ENCODE results near the gene HBG1.
"Not testable (repeated sequence)": the region's sequence is repeated elsewhere in the genome, so short reads cannot be mapped to it uniquely, and the experiment has no call there.

HBG1 gene

DNA sequence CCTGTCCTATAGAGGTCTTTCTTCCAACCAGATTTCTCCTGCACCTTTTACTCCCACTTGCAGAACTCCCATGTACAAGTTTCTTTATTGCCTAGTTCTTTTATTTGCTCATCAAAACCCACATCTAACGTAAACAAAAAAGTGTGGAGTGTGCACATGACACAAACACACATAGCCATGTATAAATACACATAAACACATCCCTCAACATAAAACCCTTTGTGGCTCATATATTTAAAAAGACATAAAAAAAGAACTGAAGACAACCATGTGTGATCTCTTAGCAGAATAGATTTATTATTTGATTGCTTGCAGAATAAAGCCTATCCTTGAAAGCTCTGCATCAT lies 3.2 kb upstream of the HBG1 start:
- DNase-seq (ENCODE audit: low read depth) = no peak
- TF ChIP-seq, protein P1, sequence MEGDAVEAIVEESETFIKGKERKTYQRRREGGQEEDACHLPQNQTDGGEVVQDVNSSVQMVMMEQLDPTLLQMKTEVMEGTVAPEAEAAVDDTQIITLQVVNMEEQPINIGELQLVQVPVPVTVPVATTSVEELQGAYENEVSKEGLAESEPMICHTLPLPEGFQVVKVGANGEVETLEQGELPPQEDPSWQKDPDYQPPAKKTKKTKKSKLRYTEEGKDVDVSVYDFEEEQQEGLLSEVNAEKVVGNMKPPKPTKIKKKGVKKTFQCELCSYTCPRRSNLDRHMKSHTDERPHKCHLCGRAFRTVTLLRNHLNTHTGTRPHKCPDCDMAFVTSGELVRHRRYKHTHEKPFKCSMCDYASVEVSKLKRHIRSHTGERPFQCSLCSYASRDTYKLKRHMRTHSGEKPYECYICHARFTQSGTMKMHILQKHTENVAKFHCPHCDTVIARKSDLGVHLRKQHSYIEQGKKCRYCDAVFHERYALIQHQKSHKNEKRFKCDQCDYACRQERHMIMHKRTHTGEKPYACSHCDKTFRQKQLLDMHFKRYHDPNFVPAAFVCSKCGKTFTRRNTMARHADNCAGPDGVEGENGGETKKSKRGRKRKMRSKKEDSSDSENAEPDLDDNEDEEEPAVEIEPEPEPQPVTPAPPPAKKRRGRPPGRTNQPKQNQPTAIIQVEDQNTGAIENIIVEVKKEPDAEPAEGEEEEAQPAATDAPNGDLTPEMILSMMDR (conservative IDR thresholded peaks at IDR 0.05; ENCODE audit: control insufficient read depth, insufficient read depth, low read depth, low read length) = no peak
- no peak overlapping the region for H3K4me3 ChIP-seq (ENCODE audit: control insufficient read depth, low read depth, low read length)

DNA sequence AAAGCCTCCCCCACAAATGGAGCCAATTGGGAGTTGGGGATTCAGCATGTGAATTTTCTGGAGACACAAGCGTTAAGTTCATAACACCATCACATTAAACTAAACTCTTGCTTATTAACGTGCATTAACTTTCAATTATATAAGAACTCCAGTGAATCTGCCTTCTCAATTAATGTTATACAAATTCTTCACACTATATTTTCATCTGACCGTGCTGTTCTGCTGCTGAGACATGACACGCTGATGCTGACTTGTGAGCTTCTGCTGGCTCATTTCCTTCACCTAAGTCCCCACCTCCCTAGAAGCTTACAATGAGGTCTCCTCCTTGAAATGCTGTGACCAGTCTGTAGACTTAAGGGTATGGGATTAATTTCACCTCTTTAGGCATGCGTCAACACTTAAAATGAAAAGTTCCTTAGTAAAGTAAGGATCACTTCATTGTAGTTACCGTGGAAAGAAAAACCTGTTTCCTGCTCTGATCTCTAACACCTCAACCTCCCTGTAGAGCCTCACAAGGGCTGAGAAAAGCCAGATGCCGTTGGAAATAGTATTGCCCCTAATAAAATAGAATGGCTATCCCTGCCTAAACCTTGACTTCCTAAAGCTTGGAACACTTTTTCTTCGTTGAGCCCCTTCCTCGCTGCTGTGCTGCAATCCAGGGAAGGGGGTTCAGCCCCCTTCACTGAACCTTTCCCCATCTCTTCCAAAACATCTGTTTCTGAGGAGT lies 2.7 kb upstream of the HBG1 start:
- TF ChIP-seq, protein P1 (conservative IDR thresholded peaks at IDR 0.05; ENCODE audit: control insufficient read depth, insufficient read depth, low read depth, low read length) = no peak
- H3K4me3 ChIP-seq (ENCODE audit: control insufficient read depth, low read depth, low read length) = no peak overlapping the region
- DNase-seq (ENCODE audit: low read depth) = no peak

DNA sequence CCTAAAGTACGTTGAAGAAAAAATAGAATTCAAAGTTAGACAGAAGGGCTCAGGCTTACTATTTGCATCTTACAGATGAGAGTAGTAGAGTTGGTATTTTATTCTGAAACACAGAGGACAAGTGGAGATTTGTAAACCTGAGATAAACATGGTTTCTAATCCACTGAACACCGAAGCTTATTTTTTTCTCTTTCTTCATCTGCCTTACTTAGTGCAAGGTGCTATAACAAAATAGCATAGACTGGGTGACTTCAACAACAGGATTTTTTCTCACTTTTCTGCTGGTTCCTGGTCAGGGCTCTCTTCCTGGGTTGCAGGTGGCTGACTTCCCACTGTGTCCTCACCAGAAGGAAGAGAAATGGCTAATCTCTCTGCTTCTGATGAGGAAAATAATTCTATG lies 2.1 kb upstream of the HBG1 start:
- DNase-seq (ENCODE audit: low read depth) = no peak
- H3K4me3 ChIP-seq (ENCODE audit: control insufficient read depth, low read depth, low read length) = no peak overlapping the region

DNA sequence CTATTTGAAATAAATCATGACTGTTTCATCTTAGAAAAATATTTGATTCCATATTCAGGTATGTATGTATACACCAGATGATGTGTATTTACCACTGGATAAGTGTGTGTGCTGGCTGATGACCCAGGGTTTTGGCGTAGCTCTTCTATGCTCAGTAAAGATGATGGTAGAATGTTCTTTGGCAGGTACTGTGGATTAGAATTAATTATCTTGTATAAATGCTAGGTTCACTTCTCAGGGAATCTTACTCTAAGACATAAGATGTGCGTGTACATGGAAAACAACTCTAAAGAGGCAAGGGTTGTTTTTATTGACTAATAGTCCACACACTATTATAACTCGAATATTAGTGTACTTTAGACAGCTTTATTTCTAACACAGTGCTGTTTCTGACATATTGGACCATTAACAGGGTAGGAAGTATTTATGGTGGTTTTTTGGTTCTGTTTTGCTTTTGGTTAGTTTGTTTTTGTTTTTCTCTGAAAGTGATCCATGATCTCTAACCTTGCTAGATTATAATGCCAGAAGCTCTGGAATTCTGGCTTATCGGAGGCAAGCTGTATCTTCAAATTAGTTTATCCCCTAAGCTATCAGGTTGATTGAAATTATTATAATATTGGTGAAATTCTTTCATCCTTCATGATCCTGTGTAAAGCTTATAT lies 1.0 kb upstream of the HBG1 start:
- DNase-seq (ENCODE audit: low read depth) = no peak
- no peak overlapping the region for H3K4me3 ChIP-seq (ENCODE audit: control insufficient read depth, low read depth, low read length)
- TF ChIP-seq, protein P1 (conservative IDR thresholded peaks at IDR 0.05; ENCODE audit: control insufficient read depth, insufficient read depth, low read depth, low read length) = no peak

More for the DNA sequence above, 2.1 kb upstream of the HBG1 start:
- TF ChIP-seq, protein P1 (conservative IDR thresholded peaks at IDR 0.05; ENCODE audit: control insufficient read depth, insufficient read depth, low read depth, low read length) = no peak

DNA sequence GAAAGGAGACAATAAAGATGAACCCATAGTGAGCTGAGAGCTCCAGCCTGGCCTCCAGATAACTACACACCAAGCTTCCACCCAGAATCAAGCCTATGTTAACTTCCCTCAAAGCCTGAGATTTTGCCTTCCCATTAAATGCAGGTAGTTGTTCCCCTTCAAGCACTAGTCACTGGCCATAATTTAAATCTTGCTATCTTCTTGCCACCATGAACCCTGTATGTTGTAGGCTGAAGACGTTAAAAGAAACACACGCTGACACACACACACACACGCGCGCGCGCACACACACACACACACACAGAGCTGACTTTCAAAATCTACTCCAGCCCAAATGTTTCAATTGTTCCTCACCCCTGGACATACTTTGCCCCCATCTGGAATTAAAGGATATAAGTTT lies 1.2 kb downstream of the HBG1 start:
- DNase-seq (ENCODE audit: low read depth) = not testable (repeated sequence)

DNA sequence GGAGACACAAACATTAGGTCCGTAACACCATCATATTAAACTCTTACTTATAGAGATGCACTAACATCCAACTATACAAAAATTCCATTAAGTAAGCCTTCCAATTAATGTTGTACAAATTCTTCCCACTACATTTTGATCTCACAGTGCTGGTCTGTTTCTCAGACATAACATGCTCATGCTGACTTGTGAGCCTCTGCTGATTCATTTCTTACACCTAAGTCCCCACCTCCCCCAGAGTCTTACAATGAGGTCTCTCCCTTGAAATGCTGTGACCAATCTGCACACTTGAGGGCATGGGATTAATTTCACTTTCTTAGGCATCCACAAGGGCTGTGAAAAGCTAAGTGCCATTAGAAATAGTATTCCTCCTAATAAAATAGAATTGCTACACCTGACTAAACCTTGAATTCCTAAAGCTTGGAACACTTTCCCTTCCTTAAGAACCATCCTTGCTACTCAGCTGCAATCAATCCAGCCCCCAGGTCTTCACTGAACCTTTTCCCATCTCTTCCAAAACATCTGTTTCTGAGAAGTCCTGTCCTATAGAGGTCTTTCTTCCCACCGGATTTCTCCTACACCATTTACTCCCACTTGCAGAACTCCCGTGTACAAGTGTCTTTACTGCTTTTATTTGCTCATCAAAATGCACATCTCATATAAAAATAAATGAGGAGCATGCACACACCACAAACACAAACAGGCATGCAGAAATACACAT lies 2.0 kb downstream of the HBG1 start:
- H3K4me3 ChIP-seq (ENCODE audit: control insufficient read depth, low read depth, low read length) = no peak overlapping the region
- TF ChIP-seq, protein P1 (conservative IDR thresholded peaks at IDR 0.05; ENCODE audit: control insufficient read depth, insufficient read depth, low read depth, low read length) = no peak
- DNase-seq (ENCODE audit: low read depth) = peak; percentile 8

More for the DNA sequence above, 1.2 kb downstream of the HBG1 start:
- not testable (repeated sequence) for H3K4me3 ChIP-seq (ENCODE audit: control insufficient read depth, low read depth, low read length)
